ENCODE measurements around the gene PTPRCAP.
A peak's percentile ranks its signal among the peaks of the same experiment; 100 is the strongest.

The PTPRCAP gene

DNA sequence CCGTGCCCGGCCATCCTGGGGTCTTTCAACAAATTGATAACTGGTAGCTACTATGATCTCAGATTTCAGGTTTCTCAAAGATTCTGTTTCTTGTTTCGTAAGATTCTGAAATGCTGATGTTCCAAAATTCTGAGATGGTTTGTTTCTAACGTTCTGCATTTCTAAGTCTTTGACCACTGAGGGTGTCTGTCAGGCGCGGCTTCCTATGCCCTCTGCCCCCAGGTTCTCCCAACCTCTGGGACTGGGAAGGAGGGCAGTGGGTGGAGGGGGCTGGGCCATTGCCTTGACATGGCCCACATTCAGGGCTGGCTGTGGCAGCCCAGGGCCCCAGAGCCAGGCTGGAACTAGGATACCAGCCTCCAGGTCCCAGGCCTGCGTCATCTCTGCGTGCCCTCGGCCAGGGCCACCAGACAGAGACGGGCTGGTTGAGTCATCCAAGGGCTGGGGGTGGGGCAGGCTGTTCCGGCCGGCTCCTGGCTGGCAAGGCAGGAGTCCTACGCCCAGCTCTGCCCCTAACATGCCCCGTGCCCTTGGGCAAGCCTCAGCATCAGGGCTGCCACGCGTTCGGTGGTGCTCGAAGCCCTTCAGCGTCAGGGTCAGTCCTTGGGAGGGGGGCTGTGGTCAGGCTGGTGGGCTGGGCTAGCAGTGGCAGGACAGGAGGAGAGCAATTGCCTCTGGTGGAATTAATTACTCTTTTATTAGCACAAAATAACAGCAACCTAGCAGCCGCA lies 26.4 kb upstream of the PTPRCAP start:
- no peaks in the 10 kb centered on the region for H3K36me3 ChIP-seq (ENCODE audit: insufficient read depth, low read length)
- peak overlapping the region; percentile 50 for H3K4me2 ChIP-seq (ENCODE audit: low read length)
- no peak overlapping the region for H3K4me3 ChIP-seq (ENCODE audit: low read length)
- no peaks in the 10 kb centered on the region for H3K9me3 ChIP-seq (replicated peaks; ENCODE audit: low read length)
- no peaks in the 10 kb centered on the region for H3K27me3 ChIP-seq (ENCODE audit: control insufficient read depth, insufficient read depth, low read length)
- peak overlapping the region; percentile 34 for H3K9ac ChIP-seq (ENCODE audit: low read depth, low read length)
- H3K4me1 ChIP-seq (ENCODE audit: control insufficient read depth, insufficient read depth, low read length), result peaks cover 22% of the 10 kb centered on the region

DNA sequence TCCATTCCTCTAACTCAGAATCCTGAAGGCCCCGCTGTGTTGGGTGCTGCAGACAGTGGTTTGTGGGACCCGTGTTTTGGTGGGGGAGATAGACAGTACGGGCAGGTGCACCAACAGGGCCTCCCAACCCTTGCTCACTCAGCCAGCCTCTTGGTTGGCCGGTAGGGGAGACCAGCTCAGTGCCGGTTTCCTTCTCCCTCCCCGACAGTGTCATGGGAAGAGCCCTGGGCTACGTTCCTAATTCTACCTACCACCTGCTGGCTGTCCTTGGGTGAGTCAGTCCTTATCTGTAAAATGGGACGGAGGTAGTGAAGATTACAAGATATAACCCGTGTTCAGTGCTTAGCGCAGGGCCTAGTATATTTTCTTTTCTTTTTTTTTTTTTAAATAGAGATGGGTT lies 25.7 kb upstream of the PTPRCAP start:
- no peaks in the 10 kb centered on the region for H3K27me3 ChIP-seq (ENCODE audit: control insufficient read depth, insufficient read depth, low read length)

DNA sequence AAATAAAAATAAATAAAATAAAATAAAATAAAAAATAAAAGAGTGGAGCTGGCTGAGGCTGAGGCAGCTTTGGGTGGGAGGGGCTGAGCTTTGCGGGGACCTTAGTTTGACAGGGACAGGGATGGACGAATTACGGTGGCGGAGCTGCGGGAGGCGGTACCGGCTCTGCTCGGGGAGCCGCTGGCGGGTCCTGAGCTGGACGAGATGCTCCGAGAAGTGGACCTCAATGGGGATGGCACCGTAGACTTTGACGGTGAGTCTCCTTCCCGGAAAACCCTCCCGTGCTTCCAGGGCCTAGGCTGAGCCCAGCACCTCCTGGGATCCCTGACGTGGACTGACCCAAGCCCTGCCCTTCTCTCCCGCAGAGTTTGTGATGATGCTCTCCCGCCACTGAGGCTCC lies 20.8 kb upstream of the PTPRCAP start:
- no peak overlapping the region for H3K4me3 ChIP-seq (ENCODE audit: low read length)
- no peaks in the 10 kb centered on the region for H3K9me3 ChIP-seq (replicated peaks; ENCODE audit: low read length)
- no peaks in the 10 kb centered on the region for H3K36me3 ChIP-seq (ENCODE audit: insufficient read depth, low read length)
- no peaks in the 10 kb centered on the region for H3K27me3 ChIP-seq (ENCODE audit: control insufficient read depth, insufficient read depth, low read length)
- H3K4me1 ChIP-seq (ENCODE audit: control insufficient read depth, insufficient read depth, low read length), result no peaks in the 10 kb centered on the region
- no peak overlapping the region for H3K9ac ChIP-seq (ENCODE audit: low read depth, low read length)
- no peak overlapping the region for H3K4me2 ChIP-seq (ENCODE audit: low read length)

More for the DNA sequence above, 25.7 kb upstream of the PTPRCAP start:
- H3K4me2 ChIP-seq (ENCODE audit: low read length), result no peak overlapping the region
- no peaks in the 10 kb centered on the region for H3K36me3 ChIP-seq (ENCODE audit: insufficient read depth, low read length)
- H3K9me3 ChIP-seq (replicated peaks; ENCODE audit: low read length), result no peaks in the 10 kb centered on the region
- H3K4me3 ChIP-seq (ENCODE audit: low read length), result no peak overlapping the region
- H3K4me1 ChIP-seq (ENCODE audit: control insufficient read depth, insufficient read depth, low read length), result peaks cover 17% of the 10 kb centered on the region
- H3K9ac ChIP-seq (ENCODE audit: low read depth, low read length), result no peak overlapping the region

DNA sequence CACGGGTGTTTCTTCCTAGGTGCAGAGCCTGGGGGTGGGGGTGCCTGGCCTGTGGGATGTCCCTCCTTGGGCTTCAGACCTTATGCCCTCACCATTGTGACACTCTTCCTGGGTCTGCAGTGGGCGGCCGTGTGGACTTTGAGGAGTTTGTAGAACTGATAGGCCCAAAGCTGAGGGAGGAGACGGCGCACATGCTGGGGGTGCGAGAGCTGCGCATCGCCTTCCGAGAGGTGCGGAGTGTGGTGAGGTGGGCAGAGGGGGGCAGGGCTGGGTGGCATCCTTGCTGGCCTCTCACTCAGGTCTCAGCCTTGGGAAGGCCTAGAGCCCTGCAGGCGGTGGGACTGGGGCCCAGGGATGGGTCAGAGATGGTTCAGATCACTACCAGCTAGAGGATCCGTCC lies 20.0 kb upstream of the PTPRCAP start:
- Histone ChIP-seq H3K36me3 (ENCODE audit: insufficient read depth, low read length) (no peaks in the 10 kb centered on the region), H3K9me3 (replicated peaks; ENCODE audit: low read length) (no peaks in the 10 kb centered on the region), H3K4me3 (ENCODE audit: low read length) (no peak overlapping the region), H3K4me2 (ENCODE audit: low read length) (no peak overlapping the region), H3K27me3 (ENCODE audit: control insufficient read depth, insufficient read depth, low read length) (no peaks in the 10 kb centered on the region), H3K4me1 (ENCODE audit: control insufficient read depth, insufficient read depth, low read length) (peaks cover 8% of the 10 kb centered on the region), H3K9ac (ENCODE audit: low read depth, low read length) (no peak overlapping the region)

DNA sequence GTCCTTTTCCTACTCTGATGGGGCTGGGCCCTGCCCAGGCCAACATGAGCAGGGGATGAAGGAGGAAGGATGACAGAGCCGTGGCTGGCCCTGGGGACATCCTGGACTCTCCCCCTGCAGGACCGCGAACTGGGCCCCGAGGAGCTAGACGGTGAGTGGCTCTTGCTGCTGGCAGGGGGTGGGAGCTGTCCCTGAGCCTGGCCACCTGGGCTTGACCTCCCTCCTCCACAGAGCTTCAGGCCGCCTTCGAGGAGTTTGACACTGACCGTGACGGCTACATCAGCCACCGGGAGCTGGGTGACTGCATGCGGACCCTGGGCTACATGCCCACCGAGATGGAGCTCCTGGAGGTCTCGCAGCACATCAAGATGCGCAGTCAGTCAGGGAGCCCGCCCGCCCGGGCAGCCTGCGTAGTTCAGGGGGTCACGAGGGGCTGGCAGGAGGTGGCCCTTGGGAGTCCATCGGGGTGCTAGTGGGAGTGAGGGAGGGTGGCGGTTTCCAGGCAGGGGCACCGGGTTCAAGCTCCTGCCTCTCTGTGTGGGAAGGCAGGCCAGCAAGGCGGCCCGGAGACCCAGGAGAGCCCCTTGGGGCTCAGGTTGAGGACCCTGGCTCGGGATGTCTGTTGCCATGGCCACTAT lies 18.7 kb upstream of the PTPRCAP start:
- H3K4me2 ChIP-seq (ENCODE audit: low read length), result no peak overlapping the region
- peaks cover 14% of the 10 kb centered on the region for H3K4me1 ChIP-seq (ENCODE audit: control insufficient read depth, insufficient read depth, low read length)
- no peaks in the 10 kb centered on the region for H3K9me3 ChIP-seq (replicated peaks; ENCODE audit: low read length)
- H3K4me3 ChIP-seq (ENCODE audit: low read length), result no peak overlapping the region
- H3K36me3 ChIP-seq (ENCODE audit: insufficient read depth, low read length), result no peaks in the 10 kb centered on the region
- no peak overlapping the region for H3K9ac ChIP-seq (ENCODE audit: low read depth, low read length)
- no peaks in the 10 kb centered on the region for H3K27me3 ChIP-seq (ENCODE audit: control insufficient read depth, insufficient read depth, low read length)

DNA sequence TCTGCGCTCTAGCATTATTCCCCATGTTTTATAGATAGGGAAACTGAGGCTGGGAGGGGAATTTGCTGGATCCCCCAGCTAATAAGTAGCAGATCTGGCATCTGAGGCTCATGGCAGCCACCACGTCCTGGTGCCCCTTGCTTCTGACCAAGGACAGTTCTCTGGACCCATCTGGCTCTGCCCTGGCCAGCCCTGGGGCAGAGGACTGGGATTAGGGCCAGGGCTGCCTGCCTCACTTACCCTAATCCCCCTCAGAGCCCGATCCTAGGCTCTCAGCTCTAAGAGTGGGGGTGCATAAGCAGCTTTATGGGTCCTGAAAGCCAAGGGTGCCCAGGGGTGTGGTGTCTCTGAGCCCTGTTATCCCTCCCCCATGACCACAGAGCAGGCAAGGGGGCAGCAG lies 17.6 kb upstream of the PTPRCAP start, which contains the start of gene CABP4:
CABP4 (plus strand) TSS at position 301 of the 400 bp plus-strand sequence; CDS start at position 371, 70 bp downstream.
- Histone ChIP-seq H3K4me1 (ENCODE audit: control insufficient read depth, insufficient read depth, low read length) (peaks cover 14% of the 10 kb centered on the region), H3K9ac (ENCODE audit: low read depth, low read length) (no peak within 1 kb of the TSS), H3K27me3 (ENCODE audit: control insufficient read depth, insufficient read depth, low read length) (no peaks in the 10 kb centered on the region), H3K4me3 (ENCODE audit: low read length) (no peak within 1 kb of the TSS), H3K36me3 (ENCODE audit: insufficient read depth, low read length) (no peaks in the 10 kb centered on the region), H3K4me2 (ENCODE audit: low read length) (no peak within 1 kb of the TSS), H3K9me3 (replicated peaks; ENCODE audit: low read length) (no peaks in the 10 kb centered on the region)

DNA sequence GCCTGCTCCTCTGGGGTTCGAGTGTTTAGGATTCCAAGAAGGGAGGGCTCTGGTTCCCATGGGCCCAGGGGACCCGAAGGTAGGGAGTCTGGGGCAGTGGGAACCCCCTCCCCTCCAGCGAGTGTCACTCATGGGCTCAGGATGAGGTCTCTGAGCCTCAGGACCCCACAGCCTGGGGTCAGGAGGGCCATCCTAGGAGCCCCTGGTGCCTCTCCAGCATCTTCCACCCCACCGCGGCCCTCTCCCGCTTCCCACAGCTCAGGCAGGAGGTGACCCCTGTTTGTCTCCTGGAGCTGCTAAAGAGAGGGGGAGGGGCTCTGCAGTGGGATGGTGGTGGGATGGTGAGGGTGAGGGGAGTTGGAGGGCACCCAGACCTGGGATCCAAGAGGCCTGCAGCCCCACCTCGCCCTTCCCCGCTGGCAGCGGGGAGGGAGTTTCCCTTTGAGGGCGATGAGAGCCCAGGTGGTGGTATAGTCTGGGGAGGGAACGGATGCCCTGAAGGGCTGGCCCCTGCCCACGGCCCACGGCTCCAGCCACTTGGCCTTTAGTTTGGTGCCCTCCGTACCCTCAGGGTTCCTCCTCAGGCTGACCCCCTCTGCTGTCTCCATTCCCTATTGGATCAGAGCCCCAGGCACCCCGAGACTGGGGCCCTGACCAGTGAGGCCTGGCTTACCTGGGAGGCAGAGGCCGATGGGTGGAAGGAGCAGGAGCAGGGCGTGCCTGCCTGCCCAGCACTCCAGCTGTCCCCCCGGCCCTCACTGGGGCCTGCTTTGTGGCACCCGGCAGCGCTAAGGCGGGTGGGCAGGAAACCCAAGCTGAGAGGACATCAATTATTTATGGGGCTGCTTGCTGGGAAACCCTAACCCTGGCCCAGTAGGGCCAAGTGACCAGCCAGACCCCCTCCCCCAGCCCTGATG lies 16.6 kb upstream of the PTPRCAP start:
- H3K27me3 ChIP-seq (ENCODE audit: control insufficient read depth, insufficient read depth, low read length), result no peaks in the 10 kb centered on the region
- H3K36me3 ChIP-seq (ENCODE audit: insufficient read depth, low read length), result no peaks in the 10 kb centered on the region
- no peak overlapping the region for H3K4me2 ChIP-seq (ENCODE audit: low read length)
- no peak overlapping the region for H3K9ac ChIP-seq (ENCODE audit: low read depth, low read length)
- H3K4me1 ChIP-seq (ENCODE audit: control insufficient read depth, insufficient read depth, low read length), result peaks cover 14% of the 10 kb centered on the region
- no peaks in the 10 kb centered on the region for H3K9me3 ChIP-seq (replicated peaks; ENCODE audit: low read length)
- no peak overlapping the region for H3K4me3 ChIP-seq (ENCODE audit: low read length)

DNA sequence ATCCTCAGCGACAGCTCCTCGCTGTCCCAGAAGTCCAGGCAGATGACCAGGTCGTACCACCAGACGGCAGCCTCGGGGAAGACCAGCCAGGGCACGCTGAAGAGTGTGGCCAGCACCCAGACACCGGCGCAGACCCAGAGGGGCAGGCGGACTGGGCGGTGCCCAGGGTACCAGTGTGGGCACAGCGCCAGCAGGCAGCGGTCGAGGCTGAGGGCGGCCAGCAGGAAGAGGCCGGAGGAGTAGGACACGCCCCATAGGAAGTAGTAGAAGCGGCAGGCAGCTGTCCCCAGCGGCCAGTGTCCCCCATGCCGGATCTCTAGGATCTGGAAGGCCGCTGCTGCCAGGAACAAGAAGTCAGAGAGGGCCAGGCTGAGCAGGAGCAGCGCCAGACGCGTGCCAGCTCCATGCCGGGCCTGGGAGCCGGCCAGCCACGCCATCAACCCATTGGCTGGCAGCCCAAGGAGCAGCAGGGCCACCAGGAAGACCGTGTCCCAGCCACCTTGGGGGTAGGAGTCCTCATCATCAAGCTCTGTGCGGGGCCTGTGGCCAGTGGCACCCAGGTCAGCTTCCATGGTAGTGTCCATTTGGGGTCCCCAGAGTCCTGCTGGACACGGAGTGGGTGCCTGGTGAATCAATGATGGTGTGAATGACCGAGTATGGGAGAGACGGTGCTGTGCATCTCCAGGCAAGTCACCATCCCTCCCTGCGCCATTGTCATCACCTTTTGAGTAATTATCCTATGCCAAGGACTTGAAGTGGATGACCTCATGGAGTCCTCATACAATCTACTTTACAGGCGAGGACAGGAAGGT lies 14.9 kb upstream of the PTPRCAP start, which contains the start of gene GPR152:
GPR152 (minus strand) TSS at position 589 of the 812 bp plus-strand sequence; CDS start at position 584, 5 bp downstream.
- Histone ChIP-seq H3K9ac (ENCODE audit: low read depth, low read length) (peak within 1 kb of the TSS; percentile 73), H3K36me3 (ENCODE audit: insufficient read depth, low read length) (no peaks in the 10 kb centered on the region), H3K4me1 (ENCODE audit: control insufficient read depth, insufficient read depth, low read length) (peaks cover 14% of the 10 kb centered on the region), H3K27me3 (ENCODE audit: control insufficient read depth, insufficient read depth, low read length) (no peaks in the 10 kb centered on the region), H3K4me3 (ENCODE audit: low read length) (peak within 1 kb of the TSS; percentile 68), H3K9me3 (replicated peaks; ENCODE audit: low read length) (no peaks in the 10 kb centered on the region), H3K4me2 (ENCODE audit: low read length) (peak within 1 kb of the TSS; percentile 83)

DNA sequence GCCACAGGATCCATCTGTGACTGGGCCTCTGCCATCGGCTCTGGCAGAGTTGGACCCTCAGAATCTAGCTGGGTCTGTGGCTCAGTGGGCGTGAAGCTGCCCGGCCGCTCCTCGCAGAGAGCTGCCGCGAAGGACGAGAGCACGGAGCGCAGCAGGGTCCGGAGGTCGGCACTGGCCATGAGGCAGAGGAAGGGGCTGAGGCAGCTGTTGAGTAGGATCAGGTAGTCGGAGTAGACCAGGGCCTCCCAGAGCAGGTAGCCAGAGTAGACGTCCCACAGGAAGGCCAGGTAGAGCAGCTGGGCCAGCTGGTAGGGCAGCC lies 14.1 kb upstream of the PTPRCAP start:
- H3K4me3 ChIP-seq (ENCODE audit: low read length), result no peak overlapping the region
- H3K9me3 ChIP-seq (replicated peaks; ENCODE audit: low read length), result no peaks in the 10 kb centered on the region
- H3K9ac ChIP-seq (ENCODE audit: low read depth, low read length), result no peak overlapping the region

DNA sequence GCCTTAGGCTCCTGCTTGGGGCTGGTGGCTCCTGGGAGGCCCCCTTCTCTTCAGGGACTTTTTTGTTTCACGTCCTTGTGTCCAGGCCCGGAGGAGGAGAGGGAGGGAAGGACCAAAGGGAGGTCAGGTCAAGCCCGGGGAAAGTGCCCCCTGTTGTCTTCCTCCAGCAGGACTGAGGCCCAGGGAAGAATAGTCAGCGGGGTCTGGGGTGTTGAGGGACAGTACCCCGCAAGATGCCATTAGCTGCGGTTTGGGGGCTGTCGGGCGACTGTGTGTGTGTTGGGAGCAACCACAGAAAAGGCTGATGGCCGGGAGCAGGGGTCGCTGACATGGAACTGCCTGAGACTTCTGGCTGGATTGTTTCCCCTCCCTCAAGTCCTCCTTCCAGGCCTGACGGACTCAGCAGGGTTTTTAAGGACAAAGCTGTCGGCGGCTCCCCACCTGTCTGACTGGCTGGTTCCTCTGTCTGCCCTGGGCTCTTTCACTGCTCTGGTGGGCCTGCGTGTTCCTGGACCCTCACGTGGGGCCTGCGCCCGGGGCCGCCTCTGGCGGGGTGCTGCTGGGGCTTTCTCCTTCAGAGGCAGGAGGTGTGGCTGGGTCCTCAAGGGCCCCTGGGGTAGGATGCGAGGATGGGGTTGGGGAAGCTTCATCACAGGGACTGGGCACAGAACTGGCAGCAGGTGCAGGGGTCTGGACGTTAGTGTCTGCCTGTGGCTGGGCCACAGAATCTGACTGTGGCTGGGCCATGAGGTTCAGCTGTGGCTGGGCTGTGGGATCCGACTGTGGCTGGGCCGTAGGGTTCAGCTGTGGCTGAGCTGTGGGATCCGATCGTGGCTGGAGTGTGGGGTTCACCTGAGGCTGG lies 13.5 kb upstream of the PTPRCAP start:
- Histone ChIP-seq H3K9me3 (replicated peaks; ENCODE audit: low read length) (no peaks in the 10 kb centered on the region), H3K4me3 (ENCODE audit: low read length) (no peak overlapping the region), H3K4me2 (ENCODE audit: low read length) (no peak overlapping the region), H3K36me3 (ENCODE audit: insufficient read depth, low read length) (no peaks in the 10 kb centered on the region), H3K9ac (ENCODE audit: low read depth, low read length) (no peak overlapping the region), H3K4me1 (ENCODE audit: control insufficient read depth, insufficient read depth, low read length) (peaks cover 14% of the 10 kb centered on the region), H3K27me3 (ENCODE audit: control insufficient read depth, insufficient read depth, low read length) (no peaks in the 10 kb centered on the region)

More for the DNA sequence above, 14.1 kb upstream of the PTPRCAP start:
- H3K36me3 ChIP-seq (ENCODE audit: insufficient read depth, low read length), result no peaks in the 10 kb centered on the region
- H3K27me3 ChIP-seq (ENCODE audit: control insufficient read depth, insufficient read depth, low read length), result no peaks in the 10 kb centered on the region
- H3K4me1 ChIP-seq (ENCODE audit: control insufficient read depth, insufficient read depth, low read length), result peaks cover 14% of the 10 kb centered on the region
- H3K4me2 ChIP-seq (ENCODE audit: low read length), result no peak overlapping the region
